Activated CD8-positive, alpha-beta T cell treated with anti-CD3 and anti-CD28 coated beads for 36 hours (primary cell): ENCODE results near the gene OR11H7. TPM values are rescaled to one million over a fixed set of nuclear protein-coding genes. Genes with fewer than 3 reads are reported as not detected.
"Not testable (repeated sequence)": the region's sequence is repeated elsewhere in the genome, so short reads cannot be mapped to it uniquely, and the experiment has no call there.

Source experiments
- ATAC-seq: fragments of 200-7000 bp; cut with Tn5 transposase; one replicate; pipeline ENCODE4 v1.10.0; 2021; ENCODE audit warnings: mild to moderate bottlenecking, moderate library complexity
- CTCF ChIA-PET: fragments of 350-600 bp; sonication (Branson Sonifier 250); formaldehyde crosslinking; loops from one replicate; lab custom pipeline; 2021; ENCODE audit warnings: antibody characterized with exemption; lab: Charles Lee
- POLR2A ChIA-PET: fragments of 350-600 bp; sonication (Branson Sonifier 250); formaldehyde crosslinking; loops from one replicate; lab custom pipeline; 2021; ENCODE audit warnings: antibody characterized with exemption; lab: Charles Lee
- DNase-seq: peaks from one replicate; pipeline ENCODE4 v3.0.0-alpha.2; 2020
- H3K27ac Mint-ChIP-seq: one replicate; pipeline ENCODE4 v1.8.0; 2021; ENCODE audit warnings: mild to moderate bottlenecking, mixed read lengths
- H3K27me3 Mint-ChIP-seq: one replicate; pipeline ENCODE4 v1.8.0; 2021; ENCODE audit warnings: mixed read lengths
- H3K36me3 Mint-ChIP-seq: one replicate; pipeline ENCODE4 v1.8.0; 2021; ENCODE audit warnings: low read depth, mixed read lengths
- H3K4me1 Mint-ChIP-seq: one replicate; pipeline ENCODE4 v1.8.0; 2021; ENCODE audit warnings: low read depth, mixed read lengths
- H3K4me3 Mint-ChIP-seq: one replicate; pipeline ENCODE4 v1.8.0; 2021; ENCODE audit warnings: mild to moderate bottlenecking, moderate library complexity, mixed read lengths
- H3K9me3 Mint-ChIP-seq: one replicate; pipeline ENCODE4 v1.8.0; 2021; ENCODE audit warnings: mixed read lengths
- CTCF ChIP-seq: fragments of 200-600 bp; IDR thresholded peaks from one replicate; pipeline ENCODE4 v1.8.0; 2022; ENCODE audit warnings: antibody characterized with exemption, mild to moderate bottlenecking
- intact Hi-C: fragments of 100-400 bp; cut with micrococcal nuclease; formaldehyde crosslinking; loops from one replicate; pipeline ENCODE4 v1.10.0; 2022
- total RNA-seq, 2 experiments: library from RNA; stranded (reverse); gene quantifications; one replicate each; pipeline ENCODE4 v1.2.3, GENCODE V29; 2021

Gene OR11H7
- total RNA-seq, 2 experiments from 2014 or later = not detected

GRCh38 chr14:20190596-20190995 is 38.2 kb upstream of the OR11H7 start, which contains the start of gene OR11G2:
OR11G2 (plus strand) TSS chr14:20190896; CDS start chr14:20197438, 6,542 bp downstream.
- ATAC-seq = no peak
- H3K4me1 Mint-ChIP-seq = no peaks in the 10 kb centered on the region
- DNase-seq = no peak
- intact Hi-C loops = no loop called here
- no peak for TF ChIP-seq CTCF
- H3K4me3 Mint-ChIP-seq = no peak within 1 kb of the TSS
- peaks cover 2% of the 10 kb centered on the region for H3K27me3 Mint-ChIP-seq
- ChIA-PET CTCF (no interaction called here), POLR2A (interaction anchor here (0.5 kb wide), 1 partner anchor 52 kb away, joined by 3 read pairs; no protein-coding TSS in a partner anchor)
- H3K9me3 Mint-ChIP-seq = no peaks in the 10 kb centered on the region
- H3K27ac Mint-ChIP-seq = no peak within 1 kb of the TSS
- H3K36me3 Mint-ChIP-seq = no peaks in the 10 kb centered on the region

GRCh38 chr14:20191396-20191795 is 37.4 kb upstream of the OR11H7 start:
- DNase-seq (no peak), ATAC-seq (no peak)
- no peaks in the 10 kb centered on the region for H3K9me3 Mint-ChIP-seq
- ChIA-PET POLR2A (no interaction called here), CTCF (interaction anchor here (1.0 kb wide), 1 partner anchor 16 kb away, joined by 3 read pairs; no protein-coding TSS in a partner anchor)
- H3K27ac Mint-ChIP-seq = no peak overlapping the region
- H3K27me3 Mint-ChIP-seq = no peaks in the 10 kb centered on the region
- no peaks in the 10 kb centered on the region for H3K4me1 Mint-ChIP-seq
- intact Hi-C loops = no loop called here
- TF ChIP-seq CTCF = no peak
- H3K36me3 Mint-ChIP-seq = no peaks in the 10 kb centered on the region
- no peak overlapping the region for H3K4me3 Mint-ChIP-seq

- no peak overlapping the region for H3K27ac Mint-ChIP-seq
- ATAC-seq (no peak), DNase-seq (no peak)
- ChIA-PET POLR2A (no interaction called here), CTCF (no interaction called here)
- H3K27me3 Mint-ChIP-seq = no peaks in the 10 kb centered on the region
- H3K4me3 Mint-ChIP-seq = no peak overlapping the region
- no peaks in the 10 kb centered on the region for H3K4me1 Mint-ChIP-seq
- TF ChIP-seq CTCF = no peak
- no peaks in the 10 kb centered on the region for H3K36me3 Mint-ChIP-seq
- no peaks in the 10 kb centered on the region for H3K9me3 Mint-ChIP-seq
- intact Hi-C loops = no loop called here
Observed at GRCh38 chr14:20194101-20194500, 34.7 kb upstream of the OR11H7 start.

- DNase-seq, H3K27me3 Mint-ChIP-seq, H3K36me3 Mint-ChIP-seq, H3K4me1 Mint-ChIP-seq, intact Hi-C loops, H3K9me3 Mint-ChIP-seq, H3K27ac Mint-ChIP-seq, ATAC-seq, CTCF ChIA-PET, POLR2A ChIA-PET, H3K4me3 Mint-ChIP-seq: not testable (repeated sequence)
Observed at GRCh38 chr14:20195170-20195569, 33.6 kb upstream of the OR11H7 start.

- ChIA-PET CTCF (no interaction called here), POLR2A (no interaction called here)
- H3K27me3 Mint-ChIP-seq = no peaks in the 10 kb centered on the region
- H3K27ac Mint-ChIP-seq = no peak overlapping the region
- TF ChIP-seq CTCF = no peak
- intact Hi-C loops = no loop called here
- H3K4me1 Mint-ChIP-seq = no peaks in the 10 kb centered on the region
- no peaks in the 10 kb centered on the region for H3K36me3 Mint-ChIP-seq
- H3K9me3 Mint-ChIP-seq = no peaks in the 10 kb centered on the region
- ATAC-seq (no peak), DNase-seq (peak; percentile 2)
- H3K4me3 Mint-ChIP-seq = no peak overlapping the region
Observed at GRCh38 chr14:20195911-20196310, 32.9 kb upstream of the OR11H7 start.

GRCh38 chr14:20197459-20197858 is 31.3 kb upstream of the OR11H7 start:
- Mint-ChIP-seq H3K27ac (no peak overlapping the region), H3K4me3 (no peak overlapping the region), H3K9me3 (no peaks in the 10 kb centered on the region), H3K27me3 (peaks cover 2% of the 10 kb centered on the region), H3K36me3 (no peaks in the 10 kb centered on the region), H3K4me1 (no peaks in the 10 kb centered on the region)
- CTCF ChIA-PET = no interaction called here
- POLR2A ChIA-PET = no interaction called here
- no peak for TF ChIP-seq CTCF
- ATAC-seq (no peak), DNase-seq (no peak)
- intact Hi-C loops = no loop called here
